Astrocyte of the spinal cord (primary cell): ENCODE results near the gene DCLK2.
A peak's percentile ranks its signal among the peaks of the same experiment; 100 is the strongest.

Experiments used
- DNase-seq: peaks from one replicate; pipeline ENCODE4 v3.0.0; 2011; ENCODE audit warnings: low read depth, low spot score
- H3K4me3 ChIP-seq: 2 replicates; pipeline ENCODE4 v1.5.1; 2011; ENCODE audit warnings: low read depth, mild to moderate bottlenecking, low read length, moderate library complexity
- in situ Hi-C: cut with HindIII; loops from 2 replicates; pipeline ENCODE4 v1.10.0; 2017; ENCODE audit warnings: low sequenced_read_pairs
- TF ChIP-seq, protein P1 (sequence below): IDR thresholded peaks from 2 replicates; pipeline ENCODE4 v1.5.1; 2012; ENCODE audit warnings: low read depth, mild to moderate bottlenecking, low read length, inconsistent platforms

Gene DCLK2

DNA sequence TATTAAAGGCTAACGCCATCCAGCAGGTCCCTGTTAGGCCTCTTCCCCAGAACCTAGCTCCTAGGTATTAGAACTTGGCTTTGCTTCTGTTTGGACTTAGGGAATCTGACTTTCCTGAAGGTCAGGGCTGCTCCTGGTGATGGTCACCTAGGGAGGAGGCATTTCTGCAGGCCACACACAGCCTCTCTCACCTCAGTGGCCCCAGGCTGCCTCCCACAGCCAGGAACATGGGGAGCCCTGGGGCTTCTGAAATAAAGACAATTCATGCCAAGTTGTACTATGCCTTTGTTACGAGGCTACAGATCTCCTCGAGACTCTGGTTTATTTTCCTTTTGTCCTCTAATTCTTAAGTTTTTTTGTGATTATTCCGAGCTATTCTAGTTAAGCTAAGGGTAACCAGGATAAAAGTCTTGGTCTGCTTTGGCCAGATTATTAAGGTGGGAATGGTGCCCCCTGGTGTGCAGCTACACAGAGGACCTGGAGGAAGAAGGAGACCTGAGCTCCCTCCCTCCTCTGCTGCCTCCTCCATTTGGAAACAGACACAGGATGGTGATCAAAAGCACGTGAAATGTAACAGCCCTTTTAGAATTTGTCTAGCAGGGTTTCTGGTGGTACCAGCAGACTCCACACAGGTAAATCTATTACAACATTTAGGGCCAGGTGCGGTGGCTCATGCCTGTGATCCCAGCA, 131.0 kb downstream of the DCLK2 start:
- in situ Hi-C loops = no loop called here
- peak; percentile 72 for DNase-seq

DNA sequence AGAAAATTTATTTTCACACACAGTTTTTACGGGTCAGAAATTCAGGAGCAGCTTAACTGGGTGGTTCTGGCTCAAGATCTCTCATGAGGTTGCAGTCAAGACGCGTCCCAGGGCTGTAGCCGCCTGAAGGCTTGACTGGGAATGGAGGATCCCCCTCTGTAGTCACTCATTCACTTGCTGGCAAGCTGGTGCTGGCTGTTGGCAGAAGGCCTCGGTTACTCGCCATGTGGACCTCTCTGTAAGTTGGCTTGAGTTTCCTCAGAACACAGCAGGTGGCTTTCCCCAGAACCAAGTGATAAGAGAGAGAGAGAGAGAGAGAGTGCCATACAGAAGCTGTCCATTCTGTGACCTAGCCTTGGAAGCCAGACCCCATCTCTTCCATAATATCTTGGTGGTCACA, 132.8 kb downstream of the DCLK2 start:
- in situ Hi-C loops = no loop called here
- peak; percentile 38 for DNase-seq
- H3K4me3 ChIP-seq = no peak overlapping the region
- TF ChIP-seq, protein P1, sequence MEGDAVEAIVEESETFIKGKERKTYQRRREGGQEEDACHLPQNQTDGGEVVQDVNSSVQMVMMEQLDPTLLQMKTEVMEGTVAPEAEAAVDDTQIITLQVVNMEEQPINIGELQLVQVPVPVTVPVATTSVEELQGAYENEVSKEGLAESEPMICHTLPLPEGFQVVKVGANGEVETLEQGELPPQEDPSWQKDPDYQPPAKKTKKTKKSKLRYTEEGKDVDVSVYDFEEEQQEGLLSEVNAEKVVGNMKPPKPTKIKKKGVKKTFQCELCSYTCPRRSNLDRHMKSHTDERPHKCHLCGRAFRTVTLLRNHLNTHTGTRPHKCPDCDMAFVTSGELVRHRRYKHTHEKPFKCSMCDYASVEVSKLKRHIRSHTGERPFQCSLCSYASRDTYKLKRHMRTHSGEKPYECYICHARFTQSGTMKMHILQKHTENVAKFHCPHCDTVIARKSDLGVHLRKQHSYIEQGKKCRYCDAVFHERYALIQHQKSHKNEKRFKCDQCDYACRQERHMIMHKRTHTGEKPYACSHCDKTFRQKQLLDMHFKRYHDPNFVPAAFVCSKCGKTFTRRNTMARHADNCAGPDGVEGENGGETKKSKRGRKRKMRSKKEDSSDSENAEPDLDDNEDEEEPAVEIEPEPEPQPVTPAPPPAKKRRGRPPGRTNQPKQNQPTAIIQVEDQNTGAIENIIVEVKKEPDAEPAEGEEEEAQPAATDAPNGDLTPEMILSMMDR = no peak

More for the DNA sequence above, 131.0 kb downstream of the DCLK2 start:
- TF ChIP-seq, protein P1 = peak; percentile 60
- H3K4me3 ChIP-seq = no peak overlapping the region

DNA sequence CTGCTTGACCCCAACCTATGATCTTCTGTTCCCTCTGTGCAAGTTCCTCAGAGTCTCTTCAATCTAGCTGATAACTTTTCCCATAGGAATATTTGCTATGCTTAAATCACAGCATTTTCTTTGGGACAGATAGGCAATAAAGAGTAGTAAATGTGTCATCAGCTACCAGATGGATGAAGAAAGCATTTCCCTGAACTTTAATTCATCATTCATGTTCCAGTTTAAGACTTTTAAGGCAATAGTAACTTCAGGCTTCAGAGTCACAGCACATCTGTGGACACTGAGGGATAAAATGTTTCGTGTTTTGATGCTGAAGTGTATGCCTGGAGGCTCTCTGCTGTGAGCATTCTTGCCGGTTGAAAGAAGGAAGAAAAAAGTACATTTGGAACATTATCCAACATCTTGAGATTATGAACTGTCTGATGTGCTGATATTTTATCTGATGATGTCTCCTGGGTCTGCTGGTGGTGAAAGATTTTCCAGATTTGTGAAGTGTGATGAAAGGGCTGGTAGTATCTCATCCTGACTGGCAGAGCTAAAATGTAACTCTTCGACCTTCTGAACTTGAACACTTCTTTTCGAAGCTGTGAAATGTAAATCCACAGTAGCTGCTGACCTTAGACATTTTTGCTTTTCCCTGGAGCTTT, 133.7 kb downstream of the DCLK2 start:
- DNase-seq = no peak
- no peak overlapping the region for H3K4me3 ChIP-seq
- in situ Hi-C loops = no loop called here
- TF ChIP-seq, protein P1 = no peak

DNA sequence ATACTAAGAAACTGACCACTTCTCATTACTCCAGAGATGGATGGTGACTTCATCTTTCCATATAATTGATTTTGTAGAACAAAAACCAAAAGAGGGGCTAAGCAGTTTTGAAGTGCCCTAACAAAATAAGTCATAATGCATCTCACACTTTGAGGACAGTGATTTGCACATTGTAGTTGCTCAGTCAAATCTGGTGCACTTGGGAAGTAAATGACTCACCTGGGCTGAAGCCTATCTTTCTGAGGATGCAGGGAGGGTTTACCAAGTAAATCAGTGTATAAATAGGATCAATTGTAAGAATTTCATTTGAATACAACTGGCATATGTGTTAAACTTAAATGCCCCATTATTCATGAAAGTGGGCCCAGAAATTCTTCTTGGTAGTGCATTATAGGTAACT, 134.2 kb downstream of the DCLK2 start:
- TF ChIP-seq, protein P1 = no peak
- DNase-seq = no peak
- in situ Hi-C loops = no loop called here
- no peak overlapping the region for H3K4me3 ChIP-seq

DNA sequence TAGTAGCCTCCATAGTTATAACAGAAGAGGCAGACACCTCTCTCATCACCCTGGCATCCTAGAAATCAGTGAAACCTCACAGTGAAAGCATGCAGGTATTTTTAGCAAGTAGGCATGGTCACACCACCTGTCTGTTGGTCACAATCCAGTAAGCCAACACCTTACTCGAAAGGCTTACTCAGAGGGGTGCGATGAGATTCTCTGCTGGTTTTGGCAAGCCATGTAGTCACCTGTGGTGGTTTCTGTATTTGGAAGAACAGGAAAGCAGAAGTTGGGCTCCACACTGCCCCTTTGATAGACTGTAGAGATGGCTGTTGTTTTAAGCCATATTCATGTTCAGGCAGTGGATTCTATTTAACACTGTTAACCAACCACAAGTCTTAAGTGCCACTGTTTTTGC, 134.7 kb downstream of the DCLK2 start:
- DNase-seq = no peak
- H3K4me3 ChIP-seq = no peak overlapping the region
- TF ChIP-seq, protein P1 = no peak
- in situ Hi-C loops = no loop called here

DNA sequence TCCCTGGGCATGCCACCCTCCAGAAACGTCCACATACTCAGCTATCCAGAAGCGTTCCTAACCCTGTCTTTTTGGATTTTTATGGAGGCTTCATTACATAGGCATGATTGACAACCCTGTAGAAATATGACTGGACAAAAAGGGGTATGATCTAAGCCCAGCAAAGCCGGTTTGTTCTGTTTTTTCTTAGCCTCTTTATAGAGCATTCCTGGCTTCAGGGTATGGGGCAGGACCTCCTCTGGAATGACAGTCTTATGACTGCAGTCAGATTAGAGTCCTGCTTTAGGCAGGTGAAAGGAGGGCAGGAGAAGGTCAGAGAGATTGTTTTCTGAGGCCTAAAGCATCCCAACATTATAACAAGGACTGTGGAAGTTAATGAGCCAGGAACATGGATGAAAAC, 137.4 kb downstream of the DCLK2 start:
- H3K4me3 ChIP-seq = no peak overlapping the region
- no peak for DNase-seq
- in situ Hi-C loops = no loop called here
- TF ChIP-seq, protein P1 = no peak
